ENCODE measurements around the gene NHSL1.

Gene NHSL1

DNA sequence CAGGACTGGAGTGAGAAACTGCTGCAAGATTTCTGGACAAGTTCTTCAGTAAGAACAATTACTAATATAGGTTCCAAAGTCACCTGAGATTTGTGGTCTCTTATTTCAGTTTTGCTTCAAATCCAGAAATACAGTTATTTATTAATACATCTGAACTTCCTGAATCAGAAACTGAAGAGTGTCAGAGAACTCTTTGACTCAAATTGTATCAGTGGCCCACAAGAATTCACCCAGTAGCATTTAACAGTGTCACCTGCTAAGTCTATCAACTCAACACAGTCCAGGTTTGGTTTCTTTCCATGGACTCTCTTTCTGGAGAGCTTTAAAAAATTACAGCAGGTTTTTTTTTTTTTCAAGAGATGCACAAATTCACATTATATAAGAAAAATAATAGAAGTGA lies 18.8 kb upstream of the NHSL1 start:
- Histone ChIP-seq H3K9me3 (ENCODE audit: control insufficient read depth, insufficient read depth, low read length) (no peaks in the 10 kb centered on the region), H4K20me1 (ENCODE audit: control insufficient read depth, insufficient read depth, low read depth, low read length) (no peaks in the 10 kb centered on the region), H3K9me2 (replicated peaks; ENCODE audit: control insufficient read depth, low read length) (no peaks in the 10 kb centered on the region)

DNA sequence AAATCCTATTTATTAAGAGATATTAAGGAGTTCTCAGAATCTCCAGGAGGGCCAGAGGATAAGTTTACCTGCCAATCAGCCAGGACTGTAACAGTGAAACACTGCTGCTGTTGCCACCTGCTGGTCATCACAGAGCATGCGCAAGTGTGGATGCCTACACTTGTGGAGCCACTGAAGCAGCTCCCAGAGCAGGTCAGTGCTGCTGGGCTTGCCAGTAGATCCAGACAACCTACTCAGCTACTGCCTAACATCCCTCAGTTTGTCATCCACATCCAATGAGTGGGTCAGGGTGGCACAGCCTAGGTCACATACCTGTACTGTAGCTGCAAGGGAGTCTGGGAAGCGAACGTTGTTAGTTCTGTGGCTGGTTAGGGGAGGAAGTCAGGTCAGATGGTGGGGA lies 18.3 kb upstream of the NHSL1 start:
- Histone ChIP-seq H3K27ac (ENCODE audit: low read depth, low read length) (no peak overlapping the region), H3K9me3 (ENCODE audit: control insufficient read depth, insufficient read depth, low read length) (no peaks in the 10 kb centered on the region), H3F3A (ENCODE audit: control insufficient read depth, insufficient read depth) (no peaks in the 10 kb centered on the region), H4K20me1 (ENCODE audit: control insufficient read depth, insufficient read depth, low read depth, low read length) (no peaks in the 10 kb centered on the region), H3K79me2 (ENCODE audit: control insufficient read depth, low read length) (no peaks in the 10 kb centered on the region), H3K9me2 (replicated peaks; ENCODE audit: control insufficient read depth, low read length) (no peaks in the 10 kb centered on the region), H3K4me1 (ENCODE audit: control insufficient read depth, low read length) (peaks cover 10% of the 10 kb centered on the region), H3K4me2 (ENCODE audit: low read length) (no peak overlapping the region), H3K36me3 (ENCODE audit: control insufficient read depth, low read length) (no peaks in the 10 kb centered on the region), H3K4me3 (ENCODE audit: low read length) (no peak overlapping the region), H3K27me3 (ENCODE audit: control insufficient read depth, low read length) (peaks cover 6% of the 10 kb centered on the region; the same call in 1 of the 2 replicates)
- TF ChIP-seq EZH2phosphoT487 (IDR thresholded peaks at IDR 0.05; ENCODE audit: borderline replicate concordance, low read length), result no peak
- TF ChIP-seq, protein P1, sequence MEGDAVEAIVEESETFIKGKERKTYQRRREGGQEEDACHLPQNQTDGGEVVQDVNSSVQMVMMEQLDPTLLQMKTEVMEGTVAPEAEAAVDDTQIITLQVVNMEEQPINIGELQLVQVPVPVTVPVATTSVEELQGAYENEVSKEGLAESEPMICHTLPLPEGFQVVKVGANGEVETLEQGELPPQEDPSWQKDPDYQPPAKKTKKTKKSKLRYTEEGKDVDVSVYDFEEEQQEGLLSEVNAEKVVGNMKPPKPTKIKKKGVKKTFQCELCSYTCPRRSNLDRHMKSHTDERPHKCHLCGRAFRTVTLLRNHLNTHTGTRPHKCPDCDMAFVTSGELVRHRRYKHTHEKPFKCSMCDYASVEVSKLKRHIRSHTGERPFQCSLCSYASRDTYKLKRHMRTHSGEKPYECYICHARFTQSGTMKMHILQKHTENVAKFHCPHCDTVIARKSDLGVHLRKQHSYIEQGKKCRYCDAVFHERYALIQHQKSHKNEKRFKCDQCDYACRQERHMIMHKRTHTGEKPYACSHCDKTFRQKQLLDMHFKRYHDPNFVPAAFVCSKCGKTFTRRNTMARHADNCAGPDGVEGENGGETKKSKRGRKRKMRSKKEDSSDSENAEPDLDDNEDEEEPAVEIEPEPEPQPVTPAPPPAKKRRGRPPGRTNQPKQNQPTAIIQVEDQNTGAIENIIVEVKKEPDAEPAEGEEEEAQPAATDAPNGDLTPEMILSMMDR (IDR thresholded peaks at IDR 0.05; ENCODE audit: low read depth, low read length, poor library complexity, severe bottlenecking), result peak; percentile 81

More for the DNA sequence above, 18.8 kb upstream of the NHSL1 start:
- Histone ChIP-seq H3K79me2 (ENCODE audit: control insufficient read depth, low read length) (no peaks in the 10 kb centered on the region), H3K27ac (ENCODE audit: low read depth, low read length) (no peak overlapping the region), H3K4me1 (ENCODE audit: control insufficient read depth, low read length) (peaks cover 10% of the 10 kb centered on the region), H3K4me3 (ENCODE audit: low read length) (no peak overlapping the region), H3K27me3 (ENCODE audit: control insufficient read depth, low read length) (peaks cover 6% of the 10 kb centered on the region; the same call in 1 of the 2 replicates), H3K4me2 (ENCODE audit: low read length) (no peak overlapping the region), H3F3A (ENCODE audit: control insufficient read depth, insufficient read depth) (no peaks in the 10 kb centered on the region), H3K36me3 (ENCODE audit: control insufficient read depth, low read length) (no peaks in the 10 kb centered on the region)
- TF ChIP-seq, protein P1 (IDR thresholded peaks at IDR 0.05; ENCODE audit: low read depth, low read length, poor library complexity, severe bottlenecking), result no peak
- no peak for TF ChIP-seq EZH2phosphoT487 (IDR thresholded peaks at IDR 0.05; ENCODE audit: borderline replicate concordance, low read length)

DNA sequence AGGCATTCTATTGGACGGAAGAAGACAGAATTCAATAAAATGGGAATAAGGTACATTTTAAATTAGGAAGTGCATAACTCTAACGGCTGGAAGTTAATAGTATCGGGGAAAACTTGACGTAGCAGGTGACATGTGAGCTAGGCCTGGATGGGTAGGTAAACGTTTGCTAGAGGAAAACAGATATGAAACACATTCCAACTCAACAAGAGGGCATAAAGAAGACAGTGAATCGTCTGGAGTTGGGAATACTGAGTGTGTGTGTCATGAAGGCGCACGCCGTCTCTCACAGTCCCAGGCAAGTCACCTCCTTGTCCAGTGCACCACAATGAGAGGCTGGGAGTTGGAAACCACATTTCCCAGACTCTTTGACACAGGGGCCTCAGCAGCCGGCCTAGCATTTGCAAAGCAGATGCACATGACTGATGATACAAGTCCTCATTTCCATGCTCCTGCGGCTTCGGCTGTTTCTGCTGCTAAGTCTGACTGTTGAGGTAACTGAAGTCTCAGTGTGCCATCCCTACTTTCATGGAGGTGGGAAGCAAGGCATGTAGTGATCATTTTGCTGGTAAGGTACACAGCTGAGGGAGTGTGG lies 16.5 kb upstream of the NHSL1 start:
- TF ChIP-seq, protein P1 (IDR thresholded peaks at IDR 0.05; ENCODE audit: low read depth, low read length, poor library complexity, severe bottlenecking), result no peak
- TF ChIP-seq EZH2phosphoT487 (IDR thresholded peaks at IDR 0.05; ENCODE audit: borderline replicate concordance, low read length), result no peak
- Histone ChIP-seq H3K36me3 (ENCODE audit: control insufficient read depth, low read length) (no peaks in the 10 kb centered on the region), H3K79me2 (ENCODE audit: control insufficient read depth, low read length) (no peaks in the 10 kb centered on the region), H3K9me3 (ENCODE audit: control insufficient read depth, insufficient read depth, low read length) (no peaks in the 10 kb centered on the region), H3K4me1 (ENCODE audit: control insufficient read depth, low read length) (0 out of 2 replicates have a peak, but pooled peaks cover 3% of the 10 kb centered on the region), H3K9me2 (replicated peaks; ENCODE audit: control insufficient read depth, low read length) (no peaks in the 10 kb centered on the region), H3K27ac (ENCODE audit: low read depth, low read length) (no peak overlapping the region), H3K27me3 (ENCODE audit: control insufficient read depth, low read length) (peaks cover 9% of the 10 kb centered on the region), H3K4me2 (ENCODE audit: low read length) (no peak overlapping the region), H3F3A (ENCODE audit: control insufficient read depth, insufficient read depth) (no peaks in the 10 kb centered on the region), H4K20me1 (ENCODE audit: control insufficient read depth, insufficient read depth, low read depth, low read length) (no peaks in the 10 kb centered on the region), H3K4me3 (ENCODE audit: low read length) (no peak overlapping the region)
